IPS-15b (cell line): ENCODE data around the gene WDR19.
"Not testable (repeated sequence)": the region's sequence is repeated elsewhere in the genome, so short reads cannot be mapped to it uniquely, and the experiment has no call there.

Experiments used
- H3K27me3 ChIP-seq: one replicate; pipeline ENCODE4 v1.6.1; 2013; ENCODE audit warnings: low read length; ENCODE audit not compliant: control insufficient read depth, insufficient read depth
- H3K36me3 ChIP-seq: one replicate; pipeline ENCODE4 v1.6.1; 2013; ENCODE audit warnings: low read length; ENCODE audit not compliant: control insufficient read depth, insufficient read depth
- H3K4me1 ChIP-seq: one replicate; pipeline ENCODE4 v1.6.1; 2013; ENCODE audit warnings: mild to moderate bottlenecking, low read length; ENCODE audit not compliant: control insufficient read depth, insufficient read depth
- H3K4me3 ChIP-seq: one replicate; pipeline ENCODE4 v1.5.1; 2013; ENCODE audit warnings: low read depth, low read length
- H3K9ac ChIP-seq: one replicate; pipeline ENCODE4 v1.6.1; 2013; ENCODE audit warnings: low read depth, mild to moderate bottlenecking, low read length
- H3K9me3 ChIP-seq: one replicate; pipeline ENCODE4 v1.6.1; 2013; ENCODE audit warnings: mild to moderate bottlenecking, low read length; ENCODE audit not compliant: control insufficient read depth, insufficient read depth

WDR19 gene

GRCh38 chr4:39278476-39278875 lies 96.1 kb downstream of the WDR19 start:
- H3K27me3 ChIP-seq = no peaks in the 10 kb centered on the region
- H3K36me3 ChIP-seq = peaks cover 5% of the 10 kb centered on the region
- H3K4me3 ChIP-seq = no peak overlapping the region
- no peak overlapping the region for H3K9ac ChIP-seq
- H3K4me1 ChIP-seq = no peaks in the 10 kb centered on the region
- no peaks in the 10 kb centered on the region for H3K9me3 ChIP-seq

DNA sequence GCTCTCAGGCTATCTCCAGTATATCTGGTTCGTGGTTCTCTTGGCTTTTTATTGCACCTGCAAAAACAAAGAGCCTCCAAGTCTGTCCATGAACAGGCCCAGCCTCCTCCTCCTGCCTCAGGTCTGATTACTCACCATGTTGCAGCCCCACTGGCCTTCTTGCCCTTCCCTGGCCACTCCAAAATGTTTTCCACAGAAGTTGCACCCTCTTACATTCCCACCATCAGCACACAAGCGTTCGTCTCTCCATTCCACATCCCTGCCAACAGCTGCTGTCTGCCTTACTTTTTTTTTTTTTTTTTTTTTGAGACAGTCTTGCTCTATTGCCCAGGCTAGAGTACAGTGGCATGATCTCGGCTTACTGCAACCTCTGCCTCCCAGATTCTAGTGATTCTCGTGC lies 97.1 kb downstream of the WDR19 start:
- Histone ChIP-seq H3K36me3 (peaks cover 4% of the 10 kb centered on the region), H3K4me3 (no peak overlapping the region), H3K9me3 (no peaks in the 10 kb centered on the region), H3K9ac (no peak overlapping the region), H3K4me1 (no peaks in the 10 kb centered on the region), H3K27me3 (no peaks in the 10 kb centered on the region)

GRCh38 chr4:39280770-39281169 lies 98.4 kb downstream of the WDR19 start:
- Histone ChIP-seq H3K4me3 (no peak overlapping the region), H3K4me1 (no peaks in the 10 kb centered on the region), H3K27me3 (no peaks in the 10 kb centered on the region), H3K36me3 (peaks cover 4% of the 10 kb centered on the region), H3K9ac (no peak overlapping the region), H3K9me3 (no peaks in the 10 kb centered on the region)

GRCh38 chr4:39285111-39285795 lies 102.9 kb downstream of the WDR19 start:
- H3K9me3 ChIP-seq = no peaks in the 10 kb centered on the region
- H3K36me3 ChIP-seq = peaks cover 4% of the 10 kb centered on the region
- H3K9ac ChIP-seq = no peak overlapping the region
- no peak overlapping the region for H3K4me3 ChIP-seq
- no peaks in the 10 kb centered on the region for H3K27me3 ChIP-seq
- no peaks in the 10 kb centered on the region for H3K4me1 ChIP-seq

- Histone ChIP-seq H3K4me1 (no peaks in the 10 kb centered on the region), H3K9me3 (no peaks in the 10 kb centered on the region), H3K4me3 (no peak overlapping the region), H3K27me3 (no peaks in the 10 kb centered on the region), H3K9ac (no peak overlapping the region), H3K36me3 (peaks cover 9% of the 10 kb centered on the region)
Observed at GRCh38 chr4:39285853-39286252, 103.5 kb downstream of the WDR19 start.

- H3K36me3 ChIP-seq = peaks cover 9% of the 10 kb centered on the region
Observed at GRCh38 chr4:39286263-39286662, 103.9 kb downstream of the WDR19 start.

DNA sequence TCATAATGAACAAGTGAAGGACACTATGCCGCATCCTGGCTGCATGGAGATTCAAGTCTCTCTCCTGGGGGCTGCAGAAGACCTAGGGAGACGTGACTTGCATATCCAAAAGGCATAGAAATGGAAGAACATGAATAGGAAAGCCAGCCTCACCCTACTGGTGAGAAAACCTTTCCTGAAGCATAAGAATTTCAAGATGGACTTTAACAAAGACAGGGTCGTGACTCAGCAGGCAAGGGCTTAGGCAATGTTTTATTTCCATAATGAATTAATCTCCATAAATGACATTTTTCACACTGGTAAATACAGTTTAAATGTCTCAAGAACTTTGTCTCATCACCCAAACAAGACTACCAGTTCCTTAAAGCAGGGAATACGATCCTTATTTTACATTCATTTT lies 104.9 kb downstream of the WDR19 start:
- Histone ChIP-seq H3K36me3 (peaks cover 14% of the 10 kb centered on the region), H3K27me3 (no peaks in the 10 kb centered on the region), H3K4me1 (no peaks in the 10 kb centered on the region), H3K9me3 (no peaks in the 10 kb centered on the region), H3K4me3 (no peak overlapping the region), H3K9ac (no peak overlapping the region)

More at GRCh38 chr4:39286263-39286662, 103.9 kb downstream of the WDR19 start:
- Histone ChIP-seq H3K9me3 (no peaks in the 10 kb centered on the region), H3K4me1 (no peaks in the 10 kb centered on the region), H3K27me3 (no peaks in the 10 kb centered on the region), H3K4me3 (no peak overlapping the region), H3K9ac (no peak overlapping the region)

- H3K36me3 ChIP-seq = peaks cover 14% of the 10 kb centered on the region
Observed at GRCh38 chr4:39291686-39292085, 109.4 kb downstream of the WDR19 start.

DNA sequence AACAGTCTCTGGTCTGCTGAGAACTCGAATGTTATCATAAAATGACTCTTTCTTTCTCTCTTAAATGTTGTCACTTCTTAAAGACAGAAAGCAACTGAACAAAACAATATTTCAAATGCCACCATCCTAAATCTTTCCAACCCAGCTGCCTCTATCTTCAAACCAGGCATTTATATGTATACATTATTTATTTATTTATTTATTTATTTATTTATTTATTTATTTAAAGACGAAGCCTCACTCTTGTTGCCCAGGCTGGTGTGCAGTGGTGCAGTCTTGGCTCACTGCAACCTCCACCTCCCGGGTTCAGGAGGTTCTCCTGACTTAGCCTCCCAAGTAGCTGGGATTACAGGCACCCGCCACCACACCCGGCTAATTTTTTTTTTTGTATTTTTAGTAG lies 110.1 kb downstream of the WDR19 start:
- H3K4me1 ChIP-seq, H3K4me3 ChIP-seq, H3K9me3 ChIP-seq, H3K27me3 ChIP-seq, H3K9ac ChIP-seq: not testable (repeated sequence)
- H3K36me3 ChIP-seq = peaks cover 15% of the 10 kb centered on the region

More at GRCh38 chr4:39291686-39292085, 109.4 kb downstream of the WDR19 start:
- Histone ChIP-seq H3K9me3 (no peaks in the 10 kb centered on the region), H3K4me3 (no peak overlapping the region), H3K27me3 (no peaks in the 10 kb centered on the region), H3K9ac (no peak overlapping the region), H3K4me1 (no peaks in the 10 kb centered on the region)

DNA sequence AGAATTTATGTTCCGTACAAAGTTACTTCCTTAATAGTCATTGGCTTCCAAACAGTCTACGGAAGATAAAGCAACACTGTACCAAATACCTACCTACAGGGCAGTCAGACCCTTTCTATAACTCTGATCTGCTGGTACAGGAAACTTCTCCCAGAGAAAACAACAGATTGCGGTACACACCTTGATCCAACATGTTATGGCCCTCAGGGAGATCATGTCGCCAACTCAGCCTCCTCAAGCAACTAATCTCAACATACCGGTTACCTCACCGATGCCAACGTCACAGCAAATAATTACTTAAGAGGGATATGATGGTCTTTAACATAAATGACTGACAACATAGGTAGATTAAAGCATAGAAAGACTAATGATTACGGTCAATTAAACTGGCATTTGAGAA lies 113.5 kb downstream of the WDR19 start:
- no peaks in the 10 kb centered on the region for H3K27me3 ChIP-seq
- no peaks in the 10 kb centered on the region for H3K9me3 ChIP-seq
- no peaks in the 10 kb centered on the region for H3K4me1 ChIP-seq
- H3K4me3 ChIP-seq = no peak overlapping the region
- peaks cover 19% of the 10 kb centered on the region for H3K36me3 ChIP-seq
- H3K9ac ChIP-seq = no peak overlapping the region

GRCh38 chr4:39302901-39303300 lies 120.6 kb downstream of the WDR19 start:
- Histone ChIP-seq H3K4me3 (no peak overlapping the region), H3K9me3 (no peaks in the 10 kb centered on the region), H3K4me1 (no peaks in the 10 kb centered on the region), H3K27me3 (no peaks in the 10 kb centered on the region), H3K9ac (no peak overlapping the region), H3K36me3 (peaks cover 22% of the 10 kb centered on the region)

DNA sequence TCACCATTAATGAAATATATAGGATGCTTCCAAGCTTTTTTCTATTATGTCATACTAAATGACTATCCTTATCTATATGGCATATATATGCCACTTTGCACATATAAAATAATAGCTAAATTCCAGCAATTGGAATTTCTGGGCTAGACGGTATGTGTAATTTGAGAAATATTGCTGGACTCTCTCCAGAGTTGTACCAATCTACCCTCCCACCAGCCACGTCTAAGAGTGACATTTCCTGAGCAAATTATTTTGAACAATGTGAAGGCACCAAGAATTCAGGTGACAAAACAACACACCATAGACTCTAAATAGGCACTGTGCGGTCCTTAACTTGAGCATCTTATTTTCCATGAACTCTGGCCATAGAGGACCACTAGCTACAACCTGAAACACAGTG lies 121.5 kb downstream of the WDR19 start:
- H3K9me3 ChIP-seq = no peaks in the 10 kb centered on the region
- H3K36me3 ChIP-seq = peaks cover 26% of the 10 kb centered on the region
- no peak overlapping the region for H3K9ac ChIP-seq
- no peaks in the 10 kb centered on the region for H3K27me3 ChIP-seq
- no peaks in the 10 kb centered on the region for H3K4me1 ChIP-seq
- H3K4me3 ChIP-seq = no peak overlapping the region
